GM23338 (cell line): ENCODE measurements around the gene GPATCH1. TPM values are rescaled to one million over a fixed set of nuclear protein-coding genes. Genes with fewer than 3 reads are reported as not detected.

Experiments used
- ATAC-seq: fragments of 200-7000 bp; cut with Tn5 transposase; 3 replicates; pipeline ENCODE4 v1.9.1; 2020
- DNase-seq: peaks from one replicate; pipeline ENCODE4 v3.0.0-alpha.2; 2015; ENCODE audit warnings: low spot score
- H2AFZ ChIP-seq: fragments of 200-600 bp; sonication (generic); 2 replicates; pipeline ENCODE4 v1.8.0; 2016; ENCODE audit warnings: antibody characterized with exemption, mild to moderate bottlenecking, moderate library complexity
- H3F3A ChIP-seq: fragments of 200-600 bp; sonication (generic); replicated peaks from 2 replicates; pipeline ENCODE4 v1.8.0; 2017; ENCODE audit warnings: antibody characterized with exemption, mixed run types, low read depth
- H3K27ac ChIP-seq: fragments of 200-600 bp; sonication (generic); 2 replicates; pipeline ENCODE4 v1.6.1; 2016; ENCODE audit warnings: low read depth
- H3K27me3 ChIP-seq: fragments of 200-600 bp; sonication (generic); 2 replicates; pipeline ENCODE4 v1.8.0; 2016; ENCODE audit warnings: mild to moderate bottlenecking, mixed run types, moderate library complexity; ENCODE audit not compliant: insufficient read depth
- H3K36me3 ChIP-seq: fragments of 200-600 bp; sonication (generic); 2 replicates; pipeline ENCODE4 v1.8.0; 2016; ENCODE audit warnings: mild to moderate bottlenecking; ENCODE audit not compliant: insufficient read depth
- H3K4me1 ChIP-seq: fragments of 200-600 bp; sonication (generic); 2 replicates; pipeline ENCODE4 v1.8.0; 2016; ENCODE audit warnings: mild to moderate bottlenecking, moderate library complexity; ENCODE audit not compliant: insufficient read depth
- H3K4me2 ChIP-seq: fragments of 200-600 bp; sonication (generic); 2 replicates; pipeline ENCODE4 v1.7.1; 2017; ENCODE audit warnings: mixed run types
- H3K4me3 ChIP-seq: fragments of 200-600 bp; sonication (generic); 2 replicates; pipeline ENCODE4 v1.6.1; 2016; ENCODE audit warnings: mixed run types
- H3K79me2 ChIP-seq: fragments of 200-600 bp; sonication (generic); replicated peaks from 2 replicates; pipeline ENCODE4 v1.8.0; 2017; ENCODE audit warnings: mild to moderate bottlenecking; ENCODE audit not compliant: insufficient read depth
- H3K9me2 ChIP-seq: fragments of 200-600 bp; sonication (generic); 2 replicates; pipeline ENCODE4 v1.8.0; 2017; ENCODE audit not compliant: insufficient read depth
- H4K20me1 ChIP-seq: fragments of 200-600 bp; sonication (generic); replicated peaks from 2 replicates; pipeline ENCODE4 v1.8.0; 2017; ENCODE audit warnings: mild to moderate bottlenecking; ENCODE audit not compliant: insufficient read depth
- H3K27ac Mint-ChIP-seq: 2 replicates; pipeline ENCODE4 v1.8.0; 2020; ENCODE audit warnings: inconsistent platforms, mild to moderate bottlenecking, moderate library complexity, mixed read lengths
- H3K27me3 Mint-ChIP-seq: 3 replicates; pipeline ENCODE4 v1.8.0; 2022; ENCODE audit warnings: low read depth, mild to moderate bottlenecking, moderate library complexity, mixed read lengths, inconsistent platforms; ENCODE audit not compliant: insufficient read depth, poor library complexity
- H3K36me3 Mint-ChIP-seq: 3 replicates; pipeline ENCODE4 v1.8.0; 2021; ENCODE audit warnings: low read depth, mild to moderate bottlenecking, inconsistent platforms, moderate library complexity, mixed read lengths
- H3K4me1 Mint-ChIP-seq: 3 replicates; pipeline ENCODE4 v1.8.0; 2020; ENCODE audit warnings: mild to moderate bottlenecking, inconsistent platforms, mixed read lengths
- H3K4me3 Mint-ChIP-seq: 3 replicates; pipeline ENCODE4 v1.8.0; 2021; ENCODE audit warnings: moderate library complexity, mild to moderate bottlenecking, inconsistent platforms, mixed read lengths
- H3K9me3 Mint-ChIP-seq: 3 replicates; pipeline ENCODE4 v1.8.0; 2020; ENCODE audit warnings: moderate library complexity, mild to moderate bottlenecking, inconsistent platforms, mixed read lengths
- CREB1 ChIP-seq: fragments of 250-450 bp; sonication (Bioruptor Pico); IDR thresholded peaks from 2 replicates; pipeline ENCODE4 v1.5.0; 2020; ENCODE audit warnings: low read depth, mild to moderate bottlenecking, moderate library complexity
- CTCF ChIP-seq, 2 experiments: fragments of 200-600 bp in 1 of 2; sonication (generic) in 1 of 2; conservative IDR thresholded peaks; 2 replicates each; pipeline versions ENCODE4 v1.5.1 to v1.6.1; 2016 to 2017; ENCODE audit warnings: antibody characterized with exemption in 2 of 2, low read depth in 2 of 2, mild to moderate bottlenecking in 2 of 2, moderate library complexity in 1 of 2
- ETS1 ChIP-seq: IDR thresholded peaks from 2 replicates; pipeline ENCODE4 v1.6.1; 2016; ENCODE audit warnings: antibody characterized with exemption
- EZH2 ChIP-seq: fragments of 200-600 bp; sonication (generic); IDR thresholded peaks from one replicate; pipeline ENCODE4 v1.8.0; 2017; ENCODE audit warnings: antibody characterized with exemption, mild to moderate bottlenecking, low read depth; ENCODE audit not compliant: unreplicated experiment
- EZH2phosphoT487 ChIP-seq: fragments of 200-600 bp; sonication (generic); IDR thresholded peaks from one replicate; pipeline ENCODE4 v1.8.1; 2018; ENCODE audit warnings: antibody characterized with exemption; ENCODE audit not compliant: unreplicated experiment
- JUNB ChIP-seq: IDR thresholded peaks from one replicate; pipeline ENCODE4 v1.6.1; 2016; ENCODE audit warnings: antibody characterized with exemption; ENCODE audit not compliant: unreplicated experiment
- NANOG ChIP-seq: IDR thresholded peaks from 2 replicates; pipeline ENCODE4 v1.6.1; 2016; ENCODE audit warnings: antibody characterized with exemption, borderline replicate concordance
- POLR2AphosphoS5 ChIP-seq: IDR thresholded peaks from 2 replicates; pipeline ENCODE4 v1.6.1; 2016; ENCODE audit warnings: antibody characterized with exemption, low read depth
- REST ChIP-seq: IDR thresholded peaks from one replicate; pipeline ENCODE4 v1.6.1; 2018; ENCODE audit warnings: antibody characterized with exemption; ENCODE audit not compliant: unreplicated experiment
- STAT1 ChIP-seq: IDR thresholded peaks from one replicate; pipeline ENCODE4 v1.6.1; 2016; ENCODE audit warnings: antibody characterized with exemption; ENCODE audit not compliant: unreplicated experiment
- ZNF114 ChIP-seq: fragments of 250-450 bp; sonication (Bioruptor Pico); IDR thresholded peaks from 2 replicates; pipeline ENCODE4 v1.5.0; 2020; ENCODE audit warnings: mild to moderate bottlenecking, moderate library complexity
- ZNF331 ChIP-seq: fragments of 250-450 bp; sonication (Bioruptor Pico); IDR thresholded peaks from 2 replicates; pipeline ENCODE4 v1.5.0; 2020; ENCODE audit warnings: low read depth, mild to moderate bottlenecking, moderate library complexity
- ZNF462 ChIP-seq: fragments of 250-450 bp; sonication (Bioruptor Pico); IDR thresholded peaks from 2 replicates; pipeline ENCODE4 v1.5.0; 2020; ENCODE audit warnings: mild to moderate bottlenecking, moderate library complexity
- polyA plus RNA-seq: library from polyadenylated mRNA; unstranded; fragments of >200 nt; fragmentation: Nextera tagmentation; extraction: Ambion mirVana; gene quantifications from 2 replicates; pipeline ENCODE4 v1.2.1, GENCODE V29; 2016
- total RNA-seq: library from RNA; depleted of rRNA; stranded (reverse); fragments of >200 nt; shearing (Covaris generic); gene quantifications from 2 replicates; pipeline ENCODE4 v1.2.3, GENCODE V29; 2014

The GPATCH1 gene
- total and polyA plus RNA-seq, 2 experiments from 2014 or later: 12.0 to 13.6 TPM

- Histone ChIP-seq H3K79me2 (peaks cover 30% of the 10 kb centered on the region), H3F3A (no peaks in the 10 kb centered on the region), H3K4me1 (no peaks in the 10 kb centered on the region), H3K27ac (peak overlapping the region; percentile 34), H3K9me2 (no peaks in the 10 kb centered on the region), H2AFZ (no peak overlapping the region), H4K20me1 (no peaks in the 10 kb centered on the region; the same call in none of the 2 replicates), H3K4me3 (no peak overlapping the region), H3K36me3 (0 out of 2 replicates have a peak, but pooled peaks cover 3% of the 10 kb centered on the region), H3K27me3 (no peaks in the 10 kb centered on the region), H3K4me2 (no peak overlapping the region)
- ATAC-seq (peak; percentile 69), DNase-seq (no peak)
- Mint-ChIP-seq H3K27me3 (peaks cover 2% of the 10 kb centered on the region), H3K4me3 (no peak overlapping the region), H3K36me3 (peaks cover 35% of the 10 kb centered on the region), H3K27ac (peak overlapping the region; percentile 32), H3K9me3 (peaks cover 10% of the 10 kb centered on the region), H3K4me1 (peaks cover 14% of the 10 kb centered on the region; the same call in 2 of the 3 replicates)
- TF ChIP-seq POLR2AphosphoS5 (no peak), JUNB (no peak), ZNF462 (no peak), ZNF114 (CRISPR knock-in tag) (no peak), STAT1 (no peak), EZH2 (no peak), ZNF331 (CRISPR knock-in tag) (no peak), ETS1 (no peak), REST (no peak), NANOG (no peak), CREB1 (no peak), EZH2phosphoT487 (no peak), CTCF (conservative IDR thresholded peaks at IDR 0.05; ENCODE audit: low read depth in 2 of 2) (no peak)
These were observed 39.8 kb upstream of the GPATCH1 start for GRCh38 chr19:33040994-33041827.
